GM06990 (cell line): ENCODE data around the gene DTNB.

ENCODE experiments used
- DNase-seq: peaks from one replicate; pipeline ENCODE4 v3.0.0-alpha.2; 2011; ENCODE audit not compliant: insufficient read length; ENCODE audit errors: extremely low read depth
- H3K27me3 ChIP-seq: replicated peaks from 2 replicates; pipeline ENCODE4 v1.6.0; 2011; ENCODE audit warnings: low read length; ENCODE audit not compliant: control insufficient read depth, insufficient read depth
- H3K36me3 ChIP-seq: 2 replicates; pipeline ENCODE4 v1.5.1; 2011; ENCODE audit warnings: low read length; ENCODE audit not compliant: control insufficient read depth, insufficient read depth
- H3K4me3 ChIP-seq: replicated peaks from 2 replicates; pipeline ENCODE4 v1.5.1; 2011; ENCODE audit warnings: low read depth, mild to moderate bottlenecking, control low read depth, low read length
- TF ChIP-seq, protein P1 (sequence below): IDR thresholded peaks from 2 replicates; pipeline ENCODE4 v1.5.1; 2011; ENCODE audit warnings: low read length, control low read depth, mild to moderate bottlenecking, inconsistent platforms; ENCODE audit not compliant: insufficient read depth, poor library complexity, severe bottlenecking

Gene DTNB

DNA sequence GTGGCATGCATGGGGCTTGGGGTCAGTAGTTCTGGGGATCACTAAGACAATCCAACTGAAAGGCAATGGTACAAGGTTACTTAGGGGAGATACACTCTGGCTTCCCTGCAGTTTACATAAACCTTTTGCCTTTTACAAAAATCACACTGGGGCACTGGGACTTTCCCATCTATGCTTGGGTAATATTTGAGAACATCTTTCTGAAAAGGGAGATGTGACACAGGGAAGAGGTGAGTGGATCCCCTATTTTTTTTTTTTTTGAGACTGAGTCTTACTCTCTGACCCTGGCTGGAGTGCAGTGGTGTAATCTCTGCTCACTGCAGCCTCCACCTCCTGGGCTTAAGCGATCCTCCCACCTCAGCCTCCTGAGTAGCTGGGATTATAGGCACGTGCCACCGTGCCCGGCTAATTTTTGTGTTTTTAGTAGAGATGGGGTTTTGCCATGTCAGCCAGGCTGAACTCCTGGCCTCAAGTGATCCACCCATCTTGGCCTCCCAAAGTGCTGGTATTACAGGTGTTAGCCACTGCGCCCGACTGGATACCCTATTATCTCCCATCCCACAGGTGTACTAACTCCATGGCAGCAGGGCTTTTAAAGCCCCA lies 248.8 kb downstream of the DTNB start:
- no peak for DNase-seq

DNA sequence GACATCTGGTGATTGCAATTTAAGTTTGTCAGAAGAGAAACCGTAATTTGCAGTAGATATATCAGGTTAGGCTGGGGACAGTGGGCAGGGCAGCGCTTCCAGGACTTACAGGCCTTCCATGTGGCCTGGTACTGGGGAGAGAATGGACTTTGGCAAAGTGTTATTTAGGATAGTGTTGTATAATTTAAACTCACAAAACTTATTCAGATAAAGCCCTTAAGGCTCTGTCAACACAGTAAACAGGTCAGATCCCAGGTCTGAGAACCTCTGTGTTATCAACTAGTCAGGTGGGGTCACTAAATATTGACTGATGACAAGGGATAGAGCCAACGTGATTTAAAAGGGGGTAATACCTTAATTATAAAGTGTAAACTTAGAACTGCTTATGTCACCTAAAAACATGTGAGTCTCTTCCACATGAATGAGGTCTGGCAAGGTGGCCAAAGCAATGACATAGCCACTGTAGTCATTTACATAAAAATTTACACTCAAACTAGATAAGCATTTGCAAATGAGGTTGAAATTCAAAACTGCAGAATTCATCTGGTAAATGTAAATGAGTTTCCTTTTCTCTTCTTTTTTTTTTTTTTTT lies 251.5 kb downstream of the DTNB start:
- Histone ChIP-seq H3K27me3 (no peaks in the 10 kb centered on the region), H3K4me3 (peak overlapping the region; percentile 72), H3K36me3 (peaks cover 5% of the 10 kb centered on the region; the same call in 1 of the 2 replicates)
- peak; percentile 81 for DNase-seq
- TF ChIP-seq, protein P1, sequence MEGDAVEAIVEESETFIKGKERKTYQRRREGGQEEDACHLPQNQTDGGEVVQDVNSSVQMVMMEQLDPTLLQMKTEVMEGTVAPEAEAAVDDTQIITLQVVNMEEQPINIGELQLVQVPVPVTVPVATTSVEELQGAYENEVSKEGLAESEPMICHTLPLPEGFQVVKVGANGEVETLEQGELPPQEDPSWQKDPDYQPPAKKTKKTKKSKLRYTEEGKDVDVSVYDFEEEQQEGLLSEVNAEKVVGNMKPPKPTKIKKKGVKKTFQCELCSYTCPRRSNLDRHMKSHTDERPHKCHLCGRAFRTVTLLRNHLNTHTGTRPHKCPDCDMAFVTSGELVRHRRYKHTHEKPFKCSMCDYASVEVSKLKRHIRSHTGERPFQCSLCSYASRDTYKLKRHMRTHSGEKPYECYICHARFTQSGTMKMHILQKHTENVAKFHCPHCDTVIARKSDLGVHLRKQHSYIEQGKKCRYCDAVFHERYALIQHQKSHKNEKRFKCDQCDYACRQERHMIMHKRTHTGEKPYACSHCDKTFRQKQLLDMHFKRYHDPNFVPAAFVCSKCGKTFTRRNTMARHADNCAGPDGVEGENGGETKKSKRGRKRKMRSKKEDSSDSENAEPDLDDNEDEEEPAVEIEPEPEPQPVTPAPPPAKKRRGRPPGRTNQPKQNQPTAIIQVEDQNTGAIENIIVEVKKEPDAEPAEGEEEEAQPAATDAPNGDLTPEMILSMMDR: no peak

More for the DNA sequence above, 248.8 kb downstream of the DTNB start:
- TF ChIP-seq, protein P1: no peak
- peaks cover 13% of the 10 kb centered on the region for H3K36me3 ChIP-seq
- H3K4me3 ChIP-seq: no peak overlapping the region
- H3K27me3 ChIP-seq: no peaks in the 10 kb centered on the region

DNA sequence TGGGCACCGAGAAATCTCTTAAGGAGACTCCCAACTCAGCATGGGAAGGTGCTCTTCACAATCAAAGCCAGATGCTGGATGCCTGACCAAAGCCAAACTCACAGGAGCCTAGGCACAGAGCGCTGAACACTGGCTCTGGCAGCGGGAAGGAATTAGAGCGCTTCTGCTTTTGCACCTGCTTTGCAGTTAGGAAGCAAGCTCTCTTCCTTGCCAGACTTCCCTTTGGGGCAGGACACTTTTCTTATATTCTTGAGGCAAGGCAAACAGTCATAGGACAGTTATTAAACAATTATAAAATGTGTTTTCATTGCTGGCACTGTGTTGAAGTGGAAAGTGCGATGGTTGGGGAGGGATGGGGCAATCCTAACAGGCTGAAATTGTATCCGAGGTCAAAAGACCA lies 252.1 kb downstream of the DTNB start:
- no peak for DNase-seq

DNA sequence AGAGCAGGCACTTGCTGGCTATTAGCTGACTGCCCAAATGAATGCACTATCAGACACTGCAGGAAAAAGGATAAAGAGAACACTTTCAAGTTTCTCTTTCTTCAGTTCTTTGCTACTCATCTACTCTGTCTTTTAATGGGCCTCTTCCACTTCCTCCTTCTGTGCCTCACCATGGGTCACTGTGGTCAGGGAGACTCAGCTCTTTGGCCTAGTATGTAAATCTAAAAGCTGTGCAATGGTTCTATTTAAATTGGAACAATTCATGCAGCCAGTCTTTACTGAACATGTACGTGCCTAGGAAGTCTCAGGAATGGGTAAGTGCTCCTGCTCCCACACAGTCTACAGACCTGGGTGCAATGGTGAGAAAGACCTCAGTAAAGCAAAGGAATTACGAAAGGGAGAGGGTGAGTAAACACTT lies 252.5 kb downstream of the DTNB start:
- peak; percentile 82 for DNase-seq
- Histone ChIP-seq H3K4me3 (peak overlapping the region; percentile 72), H3K27me3 (no peaks in the 10 kb centered on the region), H3K36me3 (peaks cover 3% of the 10 kb centered on the region; the same call in 1 of the 2 replicates)
- TF ChIP-seq, protein P1: no peak

More for the DNA sequence above, 252.1 kb downstream of the DTNB start:
- TF ChIP-seq, protein P1: no peak
- peaks cover 5% of the 10 kb centered on the region; the same call in 1 of the 2 replicates for H3K36me3 ChIP-seq
- no peaks in the 10 kb centered on the region for H3K27me3 ChIP-seq
- peak overlapping the region; percentile 72 for H3K4me3 ChIP-seq

DNA sequence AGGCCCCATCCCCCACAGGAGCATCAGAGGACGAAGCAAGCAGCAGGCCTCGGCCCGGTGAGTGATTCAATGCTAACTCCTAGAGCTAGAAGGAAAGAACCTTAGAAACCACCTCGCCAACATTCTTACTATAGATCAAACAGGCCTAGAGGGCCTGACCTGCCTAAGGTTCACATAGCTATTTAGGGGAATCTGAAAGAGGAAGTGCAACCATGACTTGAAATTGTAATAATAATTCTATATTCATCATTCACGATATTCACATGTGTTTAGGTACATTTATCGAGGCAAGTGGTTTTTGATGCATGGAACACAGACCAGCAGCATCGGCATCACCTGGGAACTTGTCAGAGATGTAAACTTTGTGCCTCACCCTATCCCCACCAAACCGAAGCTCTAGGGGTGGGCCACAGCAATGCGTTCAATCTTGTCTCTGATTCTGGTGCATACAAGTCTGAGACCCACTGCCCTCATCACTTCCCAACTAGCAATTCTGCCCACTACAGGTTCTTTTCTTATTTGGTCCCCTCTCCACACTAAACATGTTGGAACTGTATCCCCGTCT lies 253.6 kb downstream of the DTNB start:
- Histone ChIP-seq H3K4me3 (peak overlapping the region; percentile 72), H3K27me3 (no peaks in the 10 kb centered on the region), H3K36me3 (no peaks in the 10 kb centered on the region)
- TF ChIP-seq, protein P1: no peak
- DNase-seq: peak; percentile 80
